Lower leg skin (tissue), 4 donors: Measurements from ENCODE around the gene PTGS1. TPM values are rescaled to one million over a fixed set of nuclear protein-coding genes. Genes with fewer than 3 reads are reported as not detected.

Experiments used
- DNase-seq, 2 donors: peaks; one replicate each; pipeline ENCODE4 v3.0.0-alpha.2; 2019; ENCODE audit warnings: low spot score in 2 of 2
- H3K4me3 ChIP-seq: fragments of 200-600 bp; sonication (generic); 2 replicates; pipeline ENCODE4 v1.5.1; 2017; ENCODE audit warnings: mild to moderate bottlenecking, low read depth; ENCODE audit not compliant: poor library complexity, severe bottlenecking
- POLR2A ChIP-seq, 2 donors: fragments of 450-650 bp; IDR thresholded peaks; one replicate each; pipeline ENCODE4 v1.6.1; 2016 to 2017; ENCODE audit warnings: antibody characterized with exemption in 2 of 2, mild to moderate bottlenecking in 1 of 2, moderate library complexity in 1 of 2
- WGBS, 2 donors: methylation state at CpG; one replicate each; pipeline ENCODE4 v1.1.5; 2018; 5-methylcytosine and 5-hydroxymethylcytosine counted together
- intact Hi-C: fragments of 100-400 bp; cut with DNase I; formaldehyde crosslinking; loops from one replicate; pipeline ENCODE4 v1.15.0; 2023; ENCODE audit warnings: low total_unique reads
- total RNA-seq, 4 donors: library from RNA; depleted of rRNA; stranded (reverse); fragments of >200 nt; gene quantifications; one replicate each; pipeline ENCODE4 v1.1.0, GENCODE V29; 2016
- TF ChIP-seq, protein P1 (sequence below), 3 donors: fragments of 450-650 bp; IDR thresholded peaks; one replicate each; pipeline ENCODE4 v1.5.1; 2016; ENCODE audit warnings: antibody characterized with exemption in 3 of 3, mild to moderate bottlenecking in 3 of 3, moderate library complexity in 2 of 3

The PTGS1 gene
- total RNA-seq, 4 donors from 2014 or later: 62.9 to 110 (median 84.8) TPM

DNA sequence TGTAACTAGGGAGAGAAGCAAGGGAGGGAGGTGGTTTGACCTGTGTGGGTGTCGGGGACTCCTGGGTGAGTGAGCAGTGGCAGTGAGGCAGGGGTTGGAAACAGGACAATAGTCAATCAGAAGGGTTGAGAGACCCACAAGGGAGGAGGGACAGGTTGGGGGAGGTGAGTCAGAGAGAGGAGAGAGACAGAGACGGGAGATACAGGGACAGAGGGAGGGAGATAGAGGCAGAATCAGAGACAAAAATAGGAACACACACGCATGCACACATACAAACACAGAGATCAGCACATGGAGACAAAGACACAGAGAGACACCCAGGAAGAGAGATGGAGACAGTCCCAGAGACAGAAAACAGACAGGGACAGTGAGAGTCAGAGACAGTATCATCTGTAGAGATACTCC lies 39.3 kb upstream of the PTGS1 start:
- TF ChIP-seq, protein P1, sequence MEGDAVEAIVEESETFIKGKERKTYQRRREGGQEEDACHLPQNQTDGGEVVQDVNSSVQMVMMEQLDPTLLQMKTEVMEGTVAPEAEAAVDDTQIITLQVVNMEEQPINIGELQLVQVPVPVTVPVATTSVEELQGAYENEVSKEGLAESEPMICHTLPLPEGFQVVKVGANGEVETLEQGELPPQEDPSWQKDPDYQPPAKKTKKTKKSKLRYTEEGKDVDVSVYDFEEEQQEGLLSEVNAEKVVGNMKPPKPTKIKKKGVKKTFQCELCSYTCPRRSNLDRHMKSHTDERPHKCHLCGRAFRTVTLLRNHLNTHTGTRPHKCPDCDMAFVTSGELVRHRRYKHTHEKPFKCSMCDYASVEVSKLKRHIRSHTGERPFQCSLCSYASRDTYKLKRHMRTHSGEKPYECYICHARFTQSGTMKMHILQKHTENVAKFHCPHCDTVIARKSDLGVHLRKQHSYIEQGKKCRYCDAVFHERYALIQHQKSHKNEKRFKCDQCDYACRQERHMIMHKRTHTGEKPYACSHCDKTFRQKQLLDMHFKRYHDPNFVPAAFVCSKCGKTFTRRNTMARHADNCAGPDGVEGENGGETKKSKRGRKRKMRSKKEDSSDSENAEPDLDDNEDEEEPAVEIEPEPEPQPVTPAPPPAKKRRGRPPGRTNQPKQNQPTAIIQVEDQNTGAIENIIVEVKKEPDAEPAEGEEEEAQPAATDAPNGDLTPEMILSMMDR (IDR thresholded peaks at IDR 0.05): no peak
- TF ChIP-seq POLR2A (IDR thresholded peaks at IDR 0.05): no peak
- intact Hi-C loops: no loop called here
- H3K4me3 ChIP-seq: no peak overlapping the region
- no peak for DNase-seq
- WGBS, 2 donors: 68 to 79% methylated on average over 3 of the region's 3 CpGs

DNA sequence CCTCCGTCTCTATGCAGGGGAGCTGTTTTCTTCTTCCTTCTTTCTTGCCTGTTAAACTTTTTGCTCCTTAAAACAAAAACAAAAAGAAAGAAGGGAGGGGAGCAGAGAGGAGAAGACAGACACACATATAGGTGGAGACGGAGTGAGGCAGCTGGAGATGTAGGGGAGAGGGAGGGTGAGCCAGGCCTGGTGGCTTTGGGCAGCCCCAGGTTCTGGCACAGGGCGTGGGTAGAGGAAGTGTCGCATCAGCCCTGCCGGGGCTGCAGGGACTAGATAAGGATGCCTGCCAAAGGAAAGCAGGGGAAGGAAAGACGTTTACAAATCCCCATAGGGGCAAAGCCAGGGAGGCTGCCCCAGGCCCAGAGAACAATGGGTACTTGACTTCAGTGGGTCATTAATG lies 38.7 kb upstream of the PTGS1 start:
- TF ChIP-seq POLR2A (IDR thresholded peaks at IDR 0.05): no peak
- TF ChIP-seq, protein P1 (IDR thresholded peaks at IDR 0.05): no peak
- intact Hi-C loops: no loop called here
- H3K4me3 ChIP-seq: no peak overlapping the region
- 35 to 40% methylated on average over 6 of the region's 6 CpGs for WGBS, 2 donors
- no peak for DNase-seq

DNA sequence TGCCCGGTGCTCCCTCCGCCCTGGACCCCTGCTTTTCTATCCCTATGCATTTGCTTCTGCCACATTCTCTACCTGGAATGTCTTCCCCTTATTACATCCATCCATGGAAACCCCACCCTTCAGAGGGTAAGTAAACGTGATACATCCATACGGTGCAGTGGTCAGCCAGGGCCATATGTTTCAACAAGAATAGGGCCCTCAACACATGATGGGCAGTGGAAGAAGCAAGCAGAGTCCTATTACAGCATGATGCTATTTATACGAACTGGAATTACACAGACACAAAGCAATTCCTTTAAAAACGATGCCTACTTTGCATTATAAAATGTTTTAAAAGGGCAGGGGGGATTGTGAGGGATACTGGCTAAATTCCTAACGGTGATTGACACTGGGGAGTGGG lies 38.2 kb upstream of the PTGS1 start:
- no peak for DNase-seq
- intact Hi-C loops: no loop called here
- WGBS, 2 donors: 53 to 63% methylated on average over 7 of the region's 7 CpGs
- H3K4me3 ChIP-seq: no peak overlapping the region
- no peak for TF ChIP-seq POLR2A (IDR thresholded peaks at IDR 0.05)
- TF ChIP-seq, protein P1 (IDR thresholded peaks at IDR 0.05): no peak

DNA sequence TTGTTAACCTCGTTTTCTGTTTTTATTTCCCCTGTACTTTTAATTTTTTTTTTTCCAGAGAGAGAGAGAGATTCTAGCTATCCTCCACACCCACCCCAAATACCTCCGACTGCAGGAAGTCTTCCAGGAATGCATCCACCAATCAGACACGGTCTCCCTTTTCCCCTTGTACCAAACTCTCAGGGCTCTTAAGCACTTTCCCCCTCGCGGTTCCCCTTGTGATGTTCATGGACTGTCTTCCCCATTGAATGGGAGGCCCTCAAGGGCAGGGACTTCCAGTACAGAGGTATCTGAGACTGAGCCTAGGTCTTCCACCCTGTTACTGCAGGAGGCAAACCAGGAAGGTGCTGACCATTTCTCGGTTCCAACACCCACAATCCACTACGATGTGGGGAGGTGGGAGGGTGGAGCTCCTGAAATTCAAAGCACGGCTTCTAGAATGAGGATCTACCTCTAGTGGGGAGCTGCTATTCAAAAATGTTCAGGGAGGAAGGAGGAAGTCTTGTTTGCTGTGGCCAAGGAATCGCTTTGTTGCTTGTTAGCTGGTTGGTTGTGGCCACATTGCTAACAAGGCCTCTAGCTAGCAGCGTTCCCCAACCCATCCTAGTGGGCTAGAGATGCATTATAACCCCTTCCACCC lies 37.5 kb upstream of the PTGS1 start:
- WGBS, 2 donors: 67 to 72% methylated on average over 10 of the region's 10 CpGs
- DNase-seq: no peak
- no peak overlapping the region for H3K4me3 ChIP-seq
- intact Hi-C loops: no loop called here
- TF ChIP-seq POLR2A (IDR thresholded peaks at IDR 0.05): no peak
- TF ChIP-seq, protein P1 (IDR thresholded peaks at IDR 0.05): no peak

DNA sequence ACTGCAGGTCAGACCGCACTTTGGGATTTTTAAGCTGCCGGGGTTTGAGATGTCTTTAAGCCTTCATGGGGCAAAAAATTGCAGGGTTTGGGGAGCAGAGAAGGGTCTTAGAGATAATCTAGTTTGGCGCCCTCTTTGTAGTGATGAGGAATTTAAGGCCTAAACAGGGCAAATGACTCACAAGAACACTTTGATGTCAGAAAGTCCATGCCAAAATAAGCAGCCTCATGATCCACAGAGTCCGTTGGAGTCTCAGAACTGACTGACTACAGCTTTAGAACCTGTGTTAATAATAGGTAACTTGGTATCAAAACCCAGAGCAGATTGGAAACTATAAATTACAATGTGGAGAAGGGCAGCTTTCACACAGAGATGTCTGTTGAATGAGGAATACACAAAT lies 35.9 kb upstream of the PTGS1 start:
- H3K4me3 ChIP-seq: no peak overlapping the region

More for the DNA sequence above, 35.9 kb upstream of the PTGS1 start:
- intact Hi-C loops: no loop called here
- TF ChIP-seq POLR2A (IDR thresholded peaks at IDR 0.05): no peak
- TF ChIP-seq, protein P1 (IDR thresholded peaks at IDR 0.05): no peak
- DNase-seq: no peak
- 79 to 81% methylated on average over 4 of the region's 4 CpGs for WGBS, 2 donors
